GM12878 (cell line): ENCODE data around the gene CFAP299. TPM values are rescaled to one million over a fixed set of nuclear protein-coding genes. Genes with fewer than 3 reads are reported as not detected.

Source experiments
- ATAC-seq: fragments of 200-7000 bp; cut with Tn5 transposase; 3 replicates; pipeline ENCODE4 v1.9.1; 2020; ENCODE audit warnings: mild to moderate bottlenecking, moderate library complexity
- BruUV-seq: library from RNA; stranded (reverse); fragments of 400-500 nt; replicated peaks from 2 replicates; lab custom pipeline; 2021; lab: Mats Ljungman, UMichigan
- CTCF ChIA-PET: fragments of 300-600 bp; sonication (Branson Sonifier 250); formaldehyde crosslinking; extraction: SDS; loops from one replicate; lab custom pipeline; 2021; ENCODE audit warnings: inconsistent platforms; lab: Yijun Ruan, JAX
- POLR2A ChIA-PET: fragments of 350-600 bp; formaldehyde crosslinking; extraction: SDS; loops from one replicate; lab custom pipeline; 2021; ENCODE audit warnings: inconsistent platforms; lab: Charles Lee
- RAD21 ChIA-PET: fragments of 300-600 bp; sonication (Branson Sonifier 250); formaldehyde crosslinking; loops from one replicate; lab custom pipeline; 2023; ENCODE audit warnings: antibody characterized with exemption; ENCODE audit not compliant: unreplicated experiment; lab: Charles Lee
- SMC1A ChIA-PET: fragments of 300-600 bp; sonication (Branson Sonifier 250); formaldehyde crosslinking; loops from one replicate; lab custom pipeline; 2023; ENCODE audit not compliant: unreplicated experiment, uncharacterized antibody; lab: Charles Lee
- DNase-seq: peaks from one replicate; pipeline ENCODE4 v3.0.0-alpha.2; 2011; ENCODE audit warnings: low read depth, low spot score
- FAIRE-seq: peaks from 3 replicates; lab custom pipeline; 2011; peaks lifted over from hg19 to GRCh38; lab: Jason Lieb, UNC
- H2AFZ ChIP-seq: 2 replicates; pipeline ENCODE4 v1.6.0; 2011; ENCODE audit warnings: low read depth, low read length, control low read depth; ENCODE audit not compliant: control insufficient read depth
- H3K27ac ChIP-seq: 2 replicates; pipeline ENCODE4 v1.5.1; 2011; ENCODE audit warnings: control low read depth; ENCODE audit not compliant: control insufficient read depth, insufficient read depth
- H3K27me3 ChIP-seq, 2 experiments: replicated peaks in 1 of 2; 2 replicates each; pipeline versions ENCODE4 v1.6.0 to v1.6.1; 2011; ENCODE audit warnings: low read length in 1 of 2; ENCODE audit not compliant: control insufficient read depth in 2 of 2, insufficient read depth in 2 of 2
- H3K36me3 ChIP-seq, 2 experiments: 2 replicates each; pipeline ENCODE4 v1.5.1; 2011; ENCODE audit warnings: low read length in 1 of 2; ENCODE audit not compliant: control insufficient read depth in 2 of 2, insufficient read depth in 2 of 2
- H3K4me1 ChIP-seq: 2 replicates; pipeline ENCODE4 v1.6.1; 2011; ENCODE audit warnings: mild to moderate bottlenecking, low read length, moderate library complexity, mixed read lengths; ENCODE audit not compliant: control insufficient read depth, insufficient read depth
- H3K4me2 ChIP-seq: 2 replicates; pipeline ENCODE4 v1.6.0; 2011; ENCODE audit warnings: control low read depth; ENCODE audit not compliant: control insufficient read depth, insufficient read depth
- H3K4me3 ChIP-seq: fragments of 200-600 bp; sonication (generic); 2 replicates; pipeline ENCODE4 v1.5.1; 2016
- H3K79me2 ChIP-seq: 2 replicates; pipeline ENCODE4 v1.6.0; 2011; ENCODE audit warnings: low read length; ENCODE audit not compliant: control insufficient read depth, insufficient read depth
- H3K9ac ChIP-seq: 2 replicates; pipeline ENCODE4 v1.8.0; 2011; ENCODE audit warnings: low read length, control low read depth, mixed read lengths; ENCODE audit not compliant: control insufficient read depth, insufficient read depth
- H3K9me3 ChIP-seq: replicated peaks from 3 replicates; pipeline ENCODE4 v1.5.1; 2011; ENCODE audit warnings: mild to moderate bottlenecking, low read length; ENCODE audit not compliant: control insufficient read depth, insufficient read depth
- H4K20me1 ChIP-seq: 2 replicates; pipeline ENCODE4 v1.6.0; 2011; ENCODE audit not compliant: control insufficient read depth, insufficient read depth
- ATF3 ChIP-seq: IDR thresholded peaks from 2 replicates; pipeline ENCODE4 v1.6.1; 2011; ENCODE audit warnings: low read depth, mild to moderate bottlenecking, low read length, moderate library complexity, borderline replicate concordance; ENCODE audit errors: extremely low read depth
- BCL3 ChIP-seq: IDR thresholded peaks from 2 replicates; pipeline ENCODE4 v1.6.1; 2011; ENCODE audit warnings: borderline replicate concordance, low read depth, mild to moderate bottlenecking, moderate library complexity, low read length; ENCODE audit not compliant: insufficient read depth, poor library complexity, severe bottlenecking
- CBX3 ChIP-seq: fragments of 200-600 bp; sonication (generic); IDR thresholded peaks from 2 replicates; pipeline ENCODE4 v1.6.1; 2016; ENCODE audit warnings: low read depth, borderline replicate concordance
- EED ChIP-seq: sonication (generic); IDR thresholded peaks from 2 replicates; pipeline ENCODE4 v1.6.1; 2016; ENCODE audit warnings: antibody characterized with exemption, low read depth
- EZH2 ChIP-seq: IDR thresholded peaks from 2 replicates; pipeline ENCODE4 v1.6.1; 2012; ENCODE audit warnings: low read depth, mild to moderate bottlenecking, control low read depth, inconsistent platforms, low read length, borderline replicate concordance; ENCODE audit not compliant: control insufficient read depth
- MTA2 ChIP-seq: fragments of 450-650 bp; IDR thresholded peaks from 2 replicates; pipeline ENCODE4 v1.6.1; 2016; ENCODE audit warnings: low read depth, mild to moderate bottlenecking, moderate library complexity
- MTA3 ChIP-seq: IDR thresholded peaks from 2 replicates; pipeline ENCODE4 v1.6.1; 2012; ENCODE audit warnings: low read length, inconsistent platforms, borderline replicate concordance
- NR2C1 ChIP-seq: fragments of 450-650 bp; IDR thresholded peaks from 2 replicates; pipeline ENCODE4 v1.6.1; 2017; ENCODE audit warnings: antibody characterized with exemption, mild to moderate bottlenecking, moderate library complexity
- PAX5 ChIP-seq: IDR thresholded peaks from 2 replicates; pipeline ENCODE4 v1.6.1; 2011; ENCODE audit warnings: low read depth, low read length, borderline replicate concordance
- PKNOX1 ChIP-seq: fragments of 450-650 bp; IDR thresholded peaks from 2 replicates; pipeline ENCODE4 v1.6.1; 2016; ENCODE audit warnings: mild to moderate bottlenecking
- TCF12 ChIP-seq: IDR thresholded peaks from 2 replicates; pipeline ENCODE4 v1.6.1; 2011; ENCODE audit warnings: low read depth, mild to moderate bottlenecking, low read length
- ZNF384 ChIP-seq: IDR thresholded peaks from 2 replicates; pipeline ENCODE4 v1.6.1; 2012; ENCODE audit warnings: low read depth, mild to moderate bottlenecking, low read length, improper control_type of control experiment, borderline replicate concordance
- WGBS: methylation state at CpG from one replicate; pipeline ENCODE4 v1.1.6; 2016; ENCODE audit warnings: low lambda C conversion rate; ENCODE audit not compliant: insufficient replicate concordance, insufficient coverage; ENCODE audit errors: missing lambda C conversion rate; 5-methylcytosine and 5-hydroxymethylcytosine counted together
- in situ Hi-C: fragments of 300-500 bp; cut with MboI; formaldehyde crosslinking; loops from 9 replicates; pipeline ENCODE4 v1.14.3; 2018; ENCODE audit warnings: mixed read lengths
- intact Hi-C: fragments of 100-400 bp; cut with micrococcal nuclease; formaldehyde crosslinking; loops from one replicate; pipeline ENCODE4 v1.14.2; 2022; ENCODE audit not compliant: unreplicated experiment
- polyA plus RNA-seq, 11 experiments: library from polyadenylated mRNA; depleted of rRNA in 4 of 11; unstranded in 6 of 11; stranded (reverse) in 5 of 11; fragments of >200 nt; fragmentation: Nextera tagmentation in 4 of 11; fragmentation: Illumina TruSeq in 1 of 11; extraction: Ambion mirVana in 4 of 11; extraction: Trizol in 1 of 11; gene quantifications; 1 replicate in 1 of 11; 2 replicates in 10 of 11; pipeline versions ENCODE4 v1.2.1 to v1.2.3, GENCODE V29; 2011 to 2016; ENCODE audit warnings: inconsistent platforms in 2 of 11, missing spikeins in 2 of 11, low read depth in 1 of 11
- total RNA-seq, 4 experiments: library from RNA; depleted of rRNA in 3 of 4; stranded (reverse); fragments of >200 nt in 3 of 4; fragmentation: Illumina TruSeq in 1 of 4; extraction: Trizol in 1 of 4; gene quantifications; 2 replicates each; pipeline versions ENCODE4 v1.2.1 to v1.2.3, GENCODE V29; 2013 to 2021

CFAP299 gene
- total and polyA plus RNA-seq, 10 of the 15 experiments (the other 5 are each of a cell fraction or from before 2014, with no cell fraction given), result 0.06 to 0.34 TPM; not detected in 8

GRCh38 chr4:80321341-80321740 lies 14.2 kb upstream of the CFAP299 start (continued):
- TF ChIP-seq PKNOX1, result no peak
- TF ChIP-seq CBX3, result no peak
- no peak for TF ChIP-seq PAX5
- no peak for TF ChIP-seq EED

- intact Hi-C loops, result loop anchor here (10.0 kb wide), 1 partner anchor 1367 kb away; no protein-coding TSS in a partner anchor
- Histone ChIP-seq H2AFZ (no peak overlapping the region), H3K4me2 (no peak overlapping the region), H3K4me1 (no peaks in the 10 kb centered on the region), H3K9me3 (no peaks in the 10 kb centered on the region), H3K27ac (no peak overlapping the region), H4K20me1 (no peaks in the 10 kb centered on the region), H3K79me2 (no peaks in the 10 kb centered on the region), H3K4me3 (no peak overlapping the region), H3K9ac (no peak overlapping the region), H3K36me3 (no peaks in the 10 kb centered on the region), H3K27me3 (no peaks in the 10 kb centered on the region)
- RAD21 ChIA-PET, result no interaction called here
- 13% methylated on average over 4 of the region's 4 CpGs for WGBS
- CTCF ChIA-PET, result no interaction called here
- ATAC-seq (peak; percentile 36), FAIRE-seq (no peak), DNase-seq (no peak)
- TF ChIP-seq MTA2, result no peak
- TF ChIP-seq MTA3, result no peak
- TF ChIP-seq ZNF384, result no peak
- TF ChIP-seq EZH2, result no peak
- no peak for TF ChIP-seq BCL3
- TF ChIP-seq TCF12, result no peak
- TF ChIP-seq NR2C1, result no peak
- TF ChIP-seq ATF3, result no peak
- in situ Hi-C loops, result no loop called here
- no TSS peak for BruUV-seq
- POLR2A ChIA-PET, result no interaction called here
- SMC1A ChIA-PET, result no interaction called here
These were observed 13.8 kb upstream of the CFAP299 start for GRCh38 chr4:80321776-80322175.
